Stimulated activated CD8-positive, alpha-beta memory T cell treated with anti-CD3 and anti-CD28 coated beads, Interleukin-2, amount 100 ng/mL, for 48 hours (primary cell): Measurements from ENCODE around the gene TTC24.
"Not testable (repeated sequence)": the region's sequence is repeated elsewhere in the genome, so short reads cannot be mapped to it uniquely, and the experiment has no call there.

Experiments
- DNase-seq, 2 donors: peaks; one replicate each; pipeline ENCODE4 v3.0.0-alpha.2; 2020; ENCODE audit warnings: low read depth in 2 of 2

The TTC24 gene

GRCh38 chr1:156579472-156579871 is at the start of gene TTC24:
TSS of gene TTC24 (plus strand) at chr1:156579723. CDS start at chr1:156581365, 1,642 bp downstream.
- DNase-seq = no peak

- no peak for DNase-seq
Observed at GRCh38 chr1:156530006-156530405, 49.5 kb upstream of the TTC24 start.

GRCh38 chr1:156532374-156532773 is 47.1 kb upstream of the TTC24 start:
- no peak for DNase-seq

DNA sequence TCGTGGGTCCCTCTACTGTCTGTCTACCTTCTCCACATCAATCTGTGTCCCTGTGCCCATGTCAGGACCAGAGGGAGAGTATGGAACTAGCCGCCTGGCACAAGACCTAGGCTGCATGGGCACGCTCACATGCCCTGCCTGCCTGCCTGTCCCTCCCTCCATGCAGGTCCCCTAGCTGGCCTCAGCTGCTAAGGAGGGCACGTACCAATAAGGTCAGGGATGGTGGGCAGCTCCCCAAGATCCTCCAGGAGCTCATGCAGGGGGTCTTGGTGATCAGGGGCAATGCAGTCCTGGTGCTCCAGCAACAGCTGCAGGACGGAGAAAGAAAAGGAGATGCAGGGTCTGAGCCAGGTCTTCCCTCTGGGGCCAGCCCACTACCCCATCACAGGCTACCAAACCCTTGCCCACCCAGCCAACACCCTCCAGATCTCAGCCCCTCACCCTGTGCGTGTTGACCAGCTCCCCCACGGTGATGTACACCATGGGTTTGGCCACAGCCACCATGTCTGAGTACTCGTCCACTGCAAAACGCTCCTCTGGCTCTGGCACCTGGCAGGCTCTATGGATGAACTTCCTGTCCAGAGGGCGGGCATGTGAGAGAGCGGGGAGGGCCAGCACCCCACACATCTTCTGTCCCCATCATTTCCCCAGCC is 45.8 kb upstream of the TTC24 start:
- no peak for DNase-seq

GRCh38 chr1:156534424-156535060 is 45.0 kb upstream of the TTC24 start:
- DNase-seq = no peak

DNA sequence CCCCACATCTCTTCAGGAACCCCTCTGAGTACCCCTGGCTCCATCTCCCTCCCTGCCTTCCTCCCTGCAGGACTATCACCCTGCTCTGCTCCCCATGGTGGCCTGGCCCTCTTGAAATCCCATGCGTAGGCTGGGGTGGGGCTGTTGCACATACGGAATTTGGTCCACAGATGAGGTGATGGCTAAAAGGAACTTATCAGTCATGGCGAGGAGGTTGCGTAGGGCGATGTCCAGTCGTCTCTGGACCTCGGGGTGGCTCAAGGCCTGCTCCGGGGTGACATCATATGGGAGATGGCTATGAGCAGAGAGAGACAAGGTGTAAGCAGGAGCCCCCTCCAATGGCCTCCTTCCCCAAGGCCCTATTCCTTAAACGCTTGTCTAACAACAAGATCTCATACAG is 42.5 kb upstream of the TTC24 start:
- DNase-seq = no peak

GRCh38 chr1:156538711-156539440 is 40.6 kb upstream of the TTC24 start:
- no peak for DNase-seq

GRCh38 chr1:156539818-156540355 is 39.6 kb upstream of the TTC24 start:
- DNase-seq = no peak

DNA sequence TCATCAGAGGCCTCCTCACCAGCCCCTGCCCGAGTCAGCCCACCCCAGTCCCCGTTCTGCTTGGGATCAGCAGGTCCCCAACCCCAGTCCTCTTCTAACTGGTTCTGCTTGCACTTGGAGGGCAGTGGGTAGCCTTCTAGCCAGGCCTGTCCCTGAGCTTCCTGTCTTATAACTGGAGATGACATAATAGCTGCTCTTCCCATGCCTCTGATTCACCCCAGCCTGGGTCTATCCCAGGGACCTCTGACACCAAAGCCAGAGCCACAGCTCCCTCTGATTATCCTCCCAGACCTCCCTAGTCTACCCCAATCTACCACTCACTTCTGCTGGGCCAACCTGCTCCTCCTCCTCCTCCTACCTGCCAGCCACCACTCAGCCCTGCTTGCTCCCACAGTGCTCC is 38.6 kb upstream of the TTC24 start:
- DNase-seq = no peak

DNA sequence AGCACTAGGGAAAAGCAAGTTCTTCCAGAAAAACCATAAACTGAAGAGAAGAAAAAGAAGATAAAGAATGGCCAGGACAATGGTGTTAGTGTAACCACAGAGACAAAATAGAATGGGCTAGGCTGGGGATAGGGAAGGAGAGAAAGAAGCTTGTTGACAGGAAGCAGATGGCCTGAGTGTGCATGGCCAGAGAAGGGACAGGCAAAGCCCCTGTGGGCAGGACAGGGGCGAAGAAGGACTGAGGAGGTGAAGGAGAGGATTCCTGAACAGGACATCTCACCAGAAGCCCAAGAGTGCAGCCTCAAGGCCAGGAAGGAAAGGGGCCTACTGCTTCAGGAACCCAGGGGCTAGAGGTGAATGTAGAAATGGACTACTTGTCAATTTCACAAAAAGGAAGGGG is 36.5 kb upstream of the TTC24 start:
- DNase-seq = no peak

DNA sequence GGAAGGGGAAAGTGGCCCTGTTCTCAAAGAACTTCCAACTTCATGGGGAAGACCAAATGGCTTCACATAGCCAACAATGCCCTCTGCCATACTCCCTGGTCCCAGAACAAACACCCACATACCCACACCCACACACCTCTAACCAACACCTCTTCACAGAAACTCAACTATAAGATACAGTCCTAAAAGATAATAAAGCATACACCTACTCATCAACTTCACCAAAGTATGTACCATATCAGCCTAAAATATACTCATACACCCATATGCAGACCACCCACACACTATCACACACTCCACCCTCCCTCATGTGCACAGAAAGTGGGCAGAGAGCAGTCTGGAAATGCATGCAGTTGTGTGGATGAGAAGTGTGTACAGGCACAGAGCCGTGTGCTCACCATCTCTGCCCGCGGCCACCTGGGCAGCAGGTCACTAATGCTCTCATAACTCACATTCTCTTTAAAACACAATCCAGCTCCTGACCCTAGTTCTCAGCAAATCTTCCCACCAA is 34.9 kb upstream of the TTC24 start:
- DNase-seq = no peak

GRCh38 chr1:156546267-156546666 is 33.3 kb upstream of the TTC24 start:
- no peak for DNase-seq

GRCh38 chr1:156547434-156547833 is 32.1 kb upstream of the TTC24 start:
- no peak for DNase-seq

DNA sequence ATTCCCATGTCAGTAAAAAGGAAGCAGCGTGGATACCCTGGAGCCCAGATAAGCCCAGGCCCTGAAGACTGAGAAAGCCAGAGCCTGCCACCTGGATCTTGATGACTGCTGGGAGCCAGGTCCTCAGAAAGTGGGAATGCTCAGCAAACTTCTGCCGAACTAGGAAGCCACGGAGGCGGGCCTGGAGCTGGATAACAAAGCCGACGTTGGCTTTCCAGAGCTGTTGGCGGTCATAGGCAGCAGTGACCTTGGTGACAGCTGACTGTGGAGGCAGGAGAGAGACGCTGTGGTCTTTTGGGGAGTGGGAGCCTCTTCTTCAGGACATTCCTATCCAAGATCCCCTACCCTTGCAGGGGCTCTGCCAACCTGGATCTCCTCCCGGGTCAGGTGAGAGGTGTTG is 31.5 kb upstream of the TTC24 start:
- no peak for DNase-seq

DNA sequence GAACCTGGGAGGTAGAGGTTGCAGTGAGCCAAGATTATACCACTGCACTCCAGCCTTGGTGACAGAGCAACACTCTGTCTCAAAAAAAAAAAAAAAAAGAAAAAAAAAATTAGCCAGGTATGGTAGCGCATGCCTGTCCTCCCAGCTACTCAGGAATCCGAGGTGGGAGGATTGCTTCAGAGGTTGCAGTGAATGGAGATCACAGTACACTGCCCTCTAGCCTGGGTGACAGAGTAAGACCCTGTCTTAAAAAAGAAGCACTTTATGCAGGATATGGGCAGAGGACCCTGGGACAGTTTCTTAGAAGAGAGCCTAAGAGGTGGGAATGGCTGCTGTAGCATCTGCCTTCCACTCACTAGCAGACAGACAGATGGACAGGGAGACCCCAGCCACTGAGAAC is 30.1 kb upstream of the TTC24 start:
- no peak for DNase-seq

GRCh38 chr1:156549831-156550230 is 29.7 kb upstream of the TTC24 start:
- DNase-seq = no peak

GRCh38 chr1:156550346-156550745 is 29.2 kb upstream of the TTC24 start:
- DNase-seq = no peak

GRCh38 chr1:156551066-156551643 is 28.4 kb upstream of the TTC24 start:
- DNase-seq = no peak

DNA sequence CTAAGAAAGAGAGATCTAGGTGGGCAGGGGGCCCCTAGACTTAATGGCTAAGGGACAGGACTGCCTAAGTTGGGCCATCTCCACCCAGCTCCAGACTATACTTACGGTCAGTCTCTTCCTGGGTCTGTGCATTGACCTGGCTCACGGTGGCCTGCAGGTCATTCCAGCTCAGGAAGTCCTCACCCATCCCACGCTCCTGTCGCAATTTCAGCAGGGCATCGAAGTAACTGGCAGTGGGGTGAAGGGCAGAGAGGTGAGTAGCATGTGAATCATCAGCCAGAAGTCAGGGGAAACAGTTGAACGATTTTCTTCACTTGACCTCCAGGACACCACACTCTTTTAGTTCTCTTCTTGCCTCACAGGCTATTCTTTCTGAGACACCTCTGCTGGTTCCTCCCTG is 27.7 kb upstream of the TTC24 start:
- no peak for DNase-seq

DNA sequence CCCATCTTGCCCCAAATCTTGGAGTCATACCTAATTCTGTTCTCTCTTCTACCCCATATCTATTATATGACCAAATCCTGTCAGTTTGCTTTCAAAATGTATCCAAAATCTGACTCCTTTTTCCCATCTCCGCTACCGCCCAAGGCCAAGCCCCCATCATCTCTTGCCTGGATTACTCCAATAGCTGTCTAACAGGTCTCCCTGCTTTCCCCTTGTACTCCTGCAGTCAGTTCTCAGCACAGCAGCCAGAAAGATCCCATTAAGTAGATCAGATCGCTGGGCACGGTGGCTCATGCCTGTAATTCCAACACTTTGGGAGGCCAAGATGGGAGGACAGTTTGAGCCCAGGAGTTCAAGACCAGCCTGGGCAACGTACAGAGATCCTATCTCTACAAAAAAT is 27.0 kb upstream of the TTC24 start:
- no peak for DNase-seq

- not testable (repeated sequence) for DNase-seq
Observed at GRCh38 chr1:156552937-156553336, 26.6 kb upstream of the TTC24 start.

- DNase-seq = no peak
Observed at GRCh38 chr1:156553860-156554485, 25.6 kb upstream of the TTC24 start.
